Nucleus accumbens (tissue), 56 donors: ENCODE results near the gene NR1D2.

Source experiments
- DNase-seq, 56 donors: peaks; one replicate each; lab custom pipeline; 2025; lab: John Stamatoyannopoulos, UW

Gene NR1D2

DNA sequence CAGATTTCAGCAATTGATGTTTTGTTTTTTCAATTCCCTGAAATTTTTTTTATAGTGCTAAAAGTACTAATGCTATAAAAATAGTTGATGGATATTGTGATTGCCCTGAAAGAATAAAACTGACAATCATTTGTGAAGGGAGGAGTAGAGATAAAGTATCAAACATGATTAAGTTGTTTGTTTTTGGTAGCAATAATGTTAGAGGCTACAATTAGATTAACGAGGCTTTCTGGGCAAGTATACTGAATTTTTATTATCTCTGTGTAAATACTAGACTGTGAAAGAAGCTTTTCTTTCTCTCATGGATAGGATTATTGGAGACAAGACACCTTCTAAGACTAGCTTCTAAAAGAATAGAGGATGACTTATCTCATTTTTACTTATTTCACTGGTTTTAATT is 15.6 kb downstream of the NR1D2 start:
- no peak for DNase-seq

DNA sequence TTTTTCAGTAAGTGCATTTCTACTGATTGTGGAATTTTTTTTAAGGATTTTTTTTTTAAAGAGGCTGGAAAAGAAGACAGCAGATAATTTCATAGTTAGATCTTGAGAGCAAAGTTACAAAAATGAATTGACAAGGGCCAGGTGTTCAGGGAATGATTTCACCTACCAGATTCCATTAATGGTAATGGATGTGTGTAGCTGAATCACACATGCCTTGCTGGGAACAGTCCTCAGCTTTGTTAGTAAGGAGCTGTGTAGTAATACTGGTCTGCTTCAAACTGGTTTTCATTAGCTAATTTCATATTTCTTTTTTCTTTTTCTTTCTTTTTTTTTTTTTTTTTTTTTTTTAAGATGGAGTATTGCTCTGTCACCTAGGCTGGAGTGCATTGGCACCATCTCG is 16.0 kb downstream of the NR1D2 start:
- no peak for DNase-seq

DNA sequence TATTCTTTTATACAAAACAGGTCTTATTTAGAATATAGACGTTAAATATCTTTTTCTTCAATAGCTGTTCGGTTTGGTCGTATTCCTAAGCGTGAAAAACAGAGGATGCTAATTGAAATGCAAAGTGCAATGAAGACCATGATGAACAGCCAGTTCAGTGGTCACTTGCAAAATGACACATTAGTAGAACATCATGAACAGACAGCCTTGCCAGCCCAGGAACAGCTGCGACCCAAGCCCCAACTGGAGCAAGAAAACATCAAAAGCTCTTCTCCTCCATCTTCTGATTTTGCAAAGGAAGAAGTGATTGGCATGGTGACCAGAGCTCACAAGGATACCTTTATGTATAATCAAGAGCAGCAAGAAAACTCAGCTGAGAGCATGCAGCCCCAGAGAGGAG is 16.8 kb downstream of the NR1D2 start:
- no peak for DNase-seq

DNA sequence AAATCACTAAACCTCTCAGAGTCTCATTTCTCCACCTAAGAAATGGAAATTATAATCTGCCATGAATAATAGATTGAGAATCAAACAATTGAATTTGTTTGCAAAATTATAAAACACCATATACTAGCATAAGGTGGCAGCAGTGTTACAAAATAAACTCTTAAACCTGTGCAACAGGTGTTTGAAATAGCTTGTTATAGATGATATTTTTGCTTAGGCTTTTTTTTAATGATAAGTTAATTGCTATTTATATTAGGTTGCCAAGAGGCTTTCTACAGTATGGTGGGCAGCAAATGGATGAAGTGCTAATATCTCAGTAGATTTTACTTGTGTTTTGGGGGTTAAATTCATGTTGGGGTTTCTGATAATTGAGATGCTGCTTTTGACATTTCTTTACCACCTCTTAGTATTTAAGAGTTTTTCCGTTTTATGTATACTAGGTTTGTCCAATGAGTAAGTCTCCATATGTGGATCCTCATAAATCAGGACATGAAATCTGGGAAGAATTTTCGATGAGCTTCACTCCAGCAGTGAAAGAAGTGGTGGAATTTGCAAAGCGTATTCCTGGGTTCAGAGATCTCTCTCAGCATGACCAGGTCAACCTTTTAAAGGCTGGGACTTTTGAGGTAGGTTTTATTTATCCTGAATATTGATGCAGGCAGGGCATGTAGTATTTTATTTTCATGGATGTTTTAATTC is 19.6 kb downstream of the NR1D2 start:
- no peak for DNase-seq

DNA sequence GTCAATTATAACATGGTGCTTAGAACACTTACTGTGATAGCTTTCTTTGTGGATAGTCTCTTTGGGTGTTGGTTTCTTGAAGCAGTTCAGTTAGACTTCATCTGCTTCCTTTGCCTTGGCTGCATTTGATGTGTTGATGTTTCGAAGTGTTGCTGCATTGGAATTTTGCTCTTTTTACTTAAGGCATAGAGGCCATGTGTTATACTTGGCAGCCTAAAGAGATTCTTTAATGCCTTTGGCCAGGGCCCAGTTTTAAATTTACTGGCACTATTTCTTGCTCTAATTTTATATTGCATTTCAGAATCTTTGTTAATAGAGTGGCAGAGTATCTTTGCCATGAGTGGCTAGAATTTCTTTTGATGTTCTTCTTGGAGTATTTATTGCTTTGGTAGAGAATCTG is 21.2 kb downstream of the NR1D2 start:
- DNase-seq: no peak

DNA sequence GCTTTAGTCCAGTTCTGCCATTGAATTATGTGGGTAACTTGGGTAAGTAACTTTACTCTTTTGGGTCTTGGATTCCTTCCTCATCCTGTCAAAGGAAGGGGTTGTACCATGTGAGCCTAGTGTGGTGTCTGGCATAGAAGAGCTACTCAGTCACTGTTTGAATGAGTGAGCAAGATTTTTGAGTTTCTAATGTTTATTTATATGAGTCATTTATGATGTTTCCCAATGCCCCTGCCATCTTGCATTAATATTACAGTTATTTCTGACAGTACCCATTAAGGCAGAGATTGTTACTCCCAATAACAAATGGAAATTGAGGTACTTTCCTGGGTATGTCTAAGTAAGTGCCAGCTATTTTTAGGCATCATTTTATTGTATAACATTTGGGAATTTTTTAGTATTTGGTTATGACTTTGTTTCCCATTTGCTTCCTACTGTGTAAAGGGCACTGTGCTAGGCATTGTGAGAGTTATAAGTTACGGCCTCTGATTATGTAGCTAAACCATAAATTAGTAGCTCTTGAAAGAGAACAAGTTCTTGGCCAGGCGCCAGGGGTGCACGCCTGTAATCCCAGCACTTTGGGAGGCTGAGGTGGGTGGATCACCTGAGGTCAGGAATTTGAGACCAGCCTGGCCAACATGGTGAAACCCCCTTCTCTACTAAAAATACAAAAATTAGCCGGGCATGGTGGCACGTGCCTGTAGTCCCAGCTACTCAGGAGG is 23.5 kb downstream of the NR1D2 start:
- DNase-seq: no peak

DNA sequence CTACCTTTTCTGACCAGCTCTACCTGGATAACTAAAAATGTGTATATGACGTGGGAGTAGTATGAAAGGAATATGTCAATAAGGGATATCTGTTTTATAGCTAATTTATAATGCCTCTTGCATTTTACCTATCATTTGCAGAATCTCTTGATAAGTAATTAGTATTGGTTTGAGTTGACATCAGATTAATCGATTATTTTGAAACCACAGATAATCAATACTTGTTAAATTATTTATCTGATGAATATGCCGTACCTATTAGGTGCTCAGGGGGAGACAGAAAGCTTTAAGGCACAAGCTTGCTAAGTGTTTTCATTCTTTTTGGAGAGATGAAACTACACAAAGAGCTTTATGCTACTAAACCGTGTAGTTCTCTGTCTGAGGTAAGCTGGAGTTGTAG is 24.3 kb downstream of the NR1D2 start:
- DNase-seq: no peak

DNA sequence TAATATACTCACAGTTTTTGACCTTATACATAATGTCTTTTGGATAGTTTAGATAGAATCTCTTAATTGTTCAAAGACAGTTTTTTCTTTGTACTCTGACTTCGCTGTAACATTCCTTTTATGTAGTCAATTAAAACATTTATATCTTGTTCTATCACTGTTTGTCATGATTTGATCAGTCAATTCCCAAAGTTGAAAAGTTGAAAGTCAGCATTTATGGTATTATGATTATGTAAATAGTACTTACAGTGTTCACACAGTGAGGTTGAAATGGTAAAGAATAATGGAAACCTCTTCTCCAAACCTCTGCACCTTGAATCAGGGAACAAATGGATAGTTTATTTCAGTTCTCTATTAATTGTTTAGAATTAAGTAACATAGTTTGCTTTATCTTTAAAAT is 26.6 kb downstream of the NR1D2 start:
- no peak for DNase-seq

DNA sequence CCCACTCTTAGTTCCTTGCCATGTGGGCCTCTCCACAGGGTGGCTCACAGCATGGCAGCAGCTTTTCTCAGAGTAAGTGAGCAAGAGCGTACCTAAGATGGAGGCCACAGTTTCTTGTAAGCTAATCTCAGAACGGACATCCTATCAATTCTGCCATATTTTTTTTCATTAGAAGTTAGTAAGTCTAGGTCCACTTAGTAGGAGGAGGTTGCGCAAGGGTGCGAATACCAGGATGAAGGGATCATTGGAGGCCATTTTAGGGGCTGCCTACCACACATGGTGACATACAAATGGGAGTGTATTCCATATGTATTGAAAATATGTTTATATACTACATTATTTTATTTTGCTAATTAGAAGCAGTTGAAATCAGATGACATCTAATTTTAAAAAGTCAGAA is 31.5 kb downstream of the NR1D2 start:
- DNase-seq: no peak

DNA sequence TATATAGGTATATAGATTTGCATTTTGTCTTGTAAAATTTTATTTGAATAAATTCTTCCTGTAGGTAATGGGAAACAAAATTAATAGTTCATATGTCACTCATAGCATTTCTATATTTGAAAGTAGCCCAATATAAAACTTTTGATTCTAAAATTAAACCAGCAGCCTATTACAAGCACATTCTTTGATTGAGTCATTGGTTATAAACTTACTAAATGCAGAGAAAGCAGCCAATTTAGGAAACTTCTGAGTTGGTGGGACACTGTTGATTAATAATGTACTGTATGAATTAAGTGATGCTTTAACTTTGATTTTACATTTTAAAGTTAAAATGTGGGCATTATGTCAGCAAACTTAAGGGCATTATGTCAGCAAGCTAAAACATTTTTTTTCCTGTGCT is 34.5 kb downstream of the NR1D2 start:
- DNase-seq: no peak

DNA sequence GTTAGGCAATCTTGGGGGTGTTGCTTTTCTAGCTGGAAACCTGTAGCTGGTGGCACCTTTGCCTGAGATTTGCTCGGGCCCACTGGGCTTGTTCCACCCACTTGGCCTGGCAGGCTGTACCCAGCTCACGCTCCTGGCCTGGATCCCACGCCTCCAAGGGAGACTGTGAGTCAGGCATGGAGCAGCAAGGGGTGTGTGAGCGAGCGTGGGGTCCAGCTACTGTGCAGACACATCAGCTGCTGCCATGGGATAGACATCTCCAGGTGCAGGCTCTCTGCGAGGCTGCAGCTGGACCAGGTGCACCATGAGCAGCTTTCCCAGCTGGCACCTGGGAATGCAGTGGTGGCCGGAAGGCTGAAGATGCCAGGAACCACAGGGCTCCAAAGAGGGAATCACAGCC is 36.0 kb downstream of the NR1D2 start:
- DNase-seq: peak in 4 of 56 donors; percentile 6 to 35 (median 9)

DNA sequence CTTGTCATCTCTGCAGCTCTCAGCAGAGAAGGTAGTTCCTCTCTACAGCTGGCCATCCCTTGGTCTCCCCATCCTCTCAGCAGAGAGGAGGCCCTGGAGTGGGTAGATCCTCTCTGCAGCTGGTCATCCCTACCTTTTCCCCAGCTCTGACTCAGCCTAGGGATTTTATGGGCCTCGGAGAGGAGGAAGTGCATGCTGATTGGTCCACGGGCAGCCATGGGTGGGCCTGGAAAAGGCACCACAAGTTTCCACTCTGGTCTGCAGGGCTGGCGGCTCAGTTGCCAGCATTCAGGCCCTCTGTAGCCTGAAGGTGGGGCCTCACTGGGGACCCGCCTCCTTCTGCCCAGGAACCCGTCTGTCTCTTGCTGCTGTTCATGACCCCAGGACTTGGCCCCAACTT is 36.9 kb downstream of the NR1D2 start:
- DNase-seq: no peak

DNA sequence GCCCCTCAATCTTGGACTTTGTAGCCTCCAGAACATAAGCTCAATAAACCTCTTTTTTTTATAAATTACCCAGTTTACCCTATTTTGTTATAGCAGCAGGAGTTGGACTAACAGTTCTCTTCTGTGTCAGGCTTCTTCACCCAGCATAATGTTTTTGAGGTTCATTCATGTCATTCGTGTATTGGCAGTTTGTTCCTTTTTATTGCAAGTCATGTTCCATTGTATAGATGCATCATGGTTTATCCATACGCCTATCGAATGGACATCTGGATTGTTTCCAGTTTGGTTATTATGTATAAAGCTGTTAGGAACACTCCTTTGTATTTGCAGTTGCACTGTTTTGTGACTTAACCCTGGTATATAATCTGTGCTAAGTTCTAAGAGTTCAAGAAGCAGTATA is 39.8 kb downstream of the NR1D2 start:
- no peak for DNase-seq

DNA sequence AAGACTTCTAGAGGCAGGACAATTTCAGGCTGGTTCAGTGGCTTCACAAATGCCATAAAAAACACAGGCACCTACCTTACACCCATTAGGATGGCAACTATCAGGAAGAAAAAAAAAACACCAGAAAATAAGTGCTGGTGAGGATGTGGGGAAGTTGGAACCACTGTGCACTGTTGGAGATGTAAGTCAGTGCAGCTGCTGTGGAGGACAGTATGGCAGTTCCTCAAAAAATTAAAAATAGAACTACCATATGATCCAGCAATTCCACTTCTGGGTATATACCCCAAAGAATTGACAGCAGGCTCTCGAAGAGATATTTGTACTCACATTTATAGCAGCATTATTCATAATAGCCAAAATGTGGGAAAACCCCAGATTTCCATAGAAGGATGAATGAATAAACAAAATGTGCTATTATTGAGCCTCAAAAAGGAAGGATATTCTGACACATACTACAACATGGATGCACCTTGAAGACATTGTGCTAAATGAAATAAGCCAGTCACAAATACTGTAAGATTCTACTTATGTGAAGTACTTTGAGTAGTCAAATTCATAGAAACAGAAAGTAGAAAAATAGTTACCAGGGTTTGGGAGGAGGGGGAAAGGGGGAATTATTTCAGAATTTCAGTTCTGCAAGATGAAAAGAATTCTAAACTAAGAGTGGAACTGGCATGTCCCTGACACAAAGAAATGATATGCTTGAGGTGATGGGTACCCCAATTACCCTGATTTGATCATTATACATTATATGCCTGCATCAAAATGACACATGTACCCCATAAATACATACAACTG is 40.9 kb downstream of the NR1D2 start:
- no peak for DNase-seq

DNA sequence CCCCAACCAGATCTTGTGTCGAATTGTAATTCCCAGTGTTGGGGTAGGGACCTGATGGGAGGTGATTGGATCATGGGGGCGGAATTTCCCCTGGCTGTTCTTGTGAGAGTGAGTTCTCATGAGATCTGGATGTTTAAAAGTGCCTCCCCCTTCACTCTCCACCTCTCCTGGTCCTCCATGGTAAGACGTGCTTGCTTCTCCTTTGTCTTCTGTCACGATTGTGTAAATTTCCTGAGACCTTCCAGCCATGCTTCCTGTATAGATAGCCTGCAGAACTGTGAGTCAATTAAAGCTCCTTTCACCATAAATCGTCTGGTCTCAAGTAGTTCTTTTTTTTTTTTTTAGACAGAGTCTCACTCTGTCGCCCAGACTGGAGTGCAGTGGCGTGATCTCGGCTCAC is 42.3 kb downstream of the NR1D2 start:
- DNase-seq: no peak

DNA sequence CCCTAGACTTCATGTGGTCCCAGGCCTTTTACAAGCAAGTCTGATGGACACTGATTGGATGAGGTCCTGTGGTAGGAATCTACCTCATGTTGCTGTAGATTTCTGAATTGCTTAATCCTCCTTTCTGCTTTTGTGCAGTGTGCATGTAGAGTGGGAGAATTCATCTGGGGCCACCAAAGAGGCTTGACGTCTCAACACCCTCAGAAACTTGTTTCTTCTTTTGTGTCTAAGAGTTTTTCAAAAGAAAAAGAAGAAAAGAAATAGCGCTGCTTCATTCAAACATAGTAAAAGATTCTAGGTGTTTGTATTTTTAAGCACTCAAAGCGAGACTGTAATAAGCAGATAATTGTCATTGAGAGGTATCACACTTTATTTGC is 46.2 kb downstream of the NR1D2 start:
- peak in 2 of 56 donors; percentile 10 to 33 for DNase-seq

DNA sequence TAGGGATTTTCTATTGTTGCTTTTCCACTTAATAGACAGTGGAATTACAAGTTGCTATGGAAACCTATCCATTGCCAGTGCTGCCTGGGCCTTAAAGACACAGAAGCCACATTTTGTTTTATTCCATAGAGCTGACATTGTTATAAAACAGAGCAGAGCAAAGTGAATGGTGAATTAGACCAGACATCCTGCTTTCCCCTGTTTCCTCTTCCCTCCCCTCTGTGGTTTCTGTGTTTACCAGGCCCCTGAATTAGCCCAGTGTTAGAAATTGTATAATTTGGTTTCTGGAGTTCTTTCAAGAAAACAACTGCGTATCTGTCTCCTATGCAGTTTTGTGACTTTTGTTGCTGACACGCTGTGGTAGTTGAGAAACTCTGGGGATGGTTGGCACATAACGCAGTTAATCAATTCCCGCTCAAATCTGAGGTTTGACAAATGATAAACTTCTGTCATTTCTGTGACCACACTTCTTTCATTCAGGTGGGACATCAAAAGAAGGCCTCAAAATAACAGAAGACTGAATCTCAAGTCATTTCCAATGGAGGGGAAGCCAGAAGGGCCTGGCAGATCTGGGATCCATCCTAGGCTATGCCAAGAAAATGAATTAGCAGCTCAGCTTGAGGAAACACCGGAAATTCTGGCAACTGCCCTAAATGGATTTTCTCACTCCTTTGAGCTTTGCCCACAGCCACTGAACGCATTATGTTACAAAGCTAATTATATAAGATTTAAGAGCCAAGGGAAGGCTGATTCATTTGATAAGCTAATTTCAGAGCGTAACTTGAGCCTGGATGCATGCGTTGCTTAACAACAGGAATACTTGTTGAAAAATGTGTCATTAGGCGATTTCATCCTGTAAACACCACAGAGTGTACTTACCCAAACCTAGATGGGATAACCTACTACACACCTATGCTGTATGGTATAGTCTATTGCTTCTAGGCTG is 46.9 kb downstream of the NR1D2 start:
- DNase-seq: peak in 34 of 56 donors; percentile 3 to 75 (median 44)

DNA sequence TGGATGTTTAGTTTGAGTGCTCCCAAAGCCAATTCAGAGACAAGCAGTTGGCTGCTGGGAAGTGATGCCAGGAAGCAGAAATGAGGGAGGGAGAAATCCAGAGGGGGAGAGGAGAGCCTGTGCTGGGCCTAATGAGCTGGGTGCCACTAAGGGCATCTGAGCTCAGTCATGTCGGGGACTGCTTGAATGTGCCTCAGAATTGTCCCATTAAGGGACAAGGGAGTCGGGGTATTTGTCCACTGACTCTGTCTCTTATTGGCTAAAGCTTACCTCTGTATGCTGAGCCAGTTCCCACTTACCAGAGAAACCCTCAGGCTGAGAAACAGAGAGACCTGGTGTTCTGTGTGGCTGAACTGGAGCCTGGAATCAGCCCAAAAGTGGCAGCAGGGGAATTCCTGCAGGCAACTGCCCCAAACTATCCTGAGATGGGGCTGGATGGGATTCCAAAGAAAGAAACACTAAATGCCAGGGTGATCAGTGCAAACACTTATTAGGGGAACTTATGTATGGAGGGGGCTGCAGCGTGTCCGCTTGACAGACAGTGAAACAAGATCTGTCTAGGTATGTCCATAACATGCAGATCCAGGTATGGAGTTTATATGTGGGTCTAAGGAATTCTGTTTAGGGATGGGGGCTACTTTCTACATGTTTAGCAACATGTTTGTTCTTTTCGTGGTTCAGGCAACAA is 48.6 kb downstream of the NR1D2 start:
- peak in 6 of 56 donors; percentile 11 to 17 (median 14) for DNase-seq

DNA sequence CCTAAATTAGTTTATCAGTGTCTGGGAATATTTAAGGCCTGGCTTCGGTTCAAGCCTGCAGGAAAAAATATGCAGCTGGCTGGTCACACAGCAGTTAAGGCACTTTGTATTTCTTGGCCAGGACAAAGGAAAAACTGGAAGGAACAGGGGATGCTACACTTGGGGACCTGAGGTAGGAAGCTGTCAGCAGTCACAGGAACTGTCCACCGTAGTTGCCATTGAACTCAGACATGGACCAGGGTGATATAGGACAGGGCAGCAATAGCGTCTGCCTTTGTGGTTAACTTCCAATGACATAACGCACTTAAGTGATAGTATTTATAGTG is 49.1 kb downstream of the NR1D2 start:
- DNase-seq: no peak

DNA sequence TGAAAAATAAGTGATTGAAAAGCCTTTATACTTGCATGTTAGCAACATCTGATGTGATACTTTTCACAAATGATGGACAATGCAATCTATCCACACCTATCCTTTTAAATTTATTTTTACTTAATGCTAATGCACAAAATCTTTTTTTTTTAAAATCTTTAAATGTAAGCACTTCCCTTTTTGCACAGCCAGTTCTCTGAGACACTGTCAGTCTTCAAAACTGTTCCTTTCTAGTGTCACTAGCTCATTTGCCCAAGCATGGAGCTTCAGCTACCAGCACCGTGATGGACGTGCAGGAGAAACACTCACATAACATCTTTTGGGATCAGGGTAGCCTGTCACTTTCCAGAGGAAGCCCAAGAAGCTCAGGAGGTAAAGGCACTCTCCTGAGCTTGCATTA is 50.1 kb downstream of the NR1D2 start:
- no peak for DNase-seq
